A549 treated with GW870086 at 1 μM for 4 hours (cell line): Measurements from ENCODE around the gene CCL11. TPM values are rescaled to one million over a fixed set of nuclear protein-coding genes. Genes with fewer than 3 reads are reported as not detected.

Experiments used
- total RNA-seq: library from RNA; stranded (reverse); fragments of 200-300 nt; extraction: Qiagen RNA extraction; gene quantifications from 5 replicates; pipeline ENCODE4 v1.2.3, GENCODE V29; 2022; ENCODE audit warnings: low read depth

The CCL11 gene
- total RNA-seq: not detected in 5 replicates

GRCh38 chr17:34285286-34285792 lies at the start of gene CCL11:
TSS of gene CCL11 (plus strand) at chr17:34285742. CDS start at chr17:34285809, 67 bp downstream.

GRCh38 chr17:34254651-34255380 lies 30.7 kb upstream of the CCL11 start, which contains the start of gene CCL2:
TSS of gene CCL2 (plus strand) at chr17:34255285. CDS start at chr17:34255350, 65 bp downstream.

DNA sequence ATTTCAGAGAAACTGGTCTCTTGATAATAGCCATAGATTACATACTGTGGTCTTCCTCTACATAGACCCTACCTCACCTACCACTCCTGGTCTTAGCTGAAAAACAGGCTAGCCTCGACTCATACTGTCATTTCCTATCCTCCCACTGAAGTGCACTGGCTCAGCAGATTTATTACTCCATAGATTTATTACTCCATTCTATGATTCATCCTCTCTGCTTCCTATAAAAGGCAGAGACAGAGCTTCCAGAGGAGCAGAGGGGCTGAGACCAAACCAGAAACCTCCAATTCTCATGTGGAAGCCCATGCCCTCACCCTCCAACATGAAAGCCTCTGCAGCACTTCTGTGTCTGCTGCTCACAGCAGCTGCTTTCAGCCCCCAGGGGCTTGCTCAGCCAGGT lies 15.6 kb upstream of the CCL11 start, which contains the start of gene CCL7:
Gene CCL7 (plus strand): TSS at position 253 of the 400 bp plus-strand sequence. CDS start 70 bp downstream, at position 323.

GRCh38 chr17:34319039-34319483 lies 33.5 kb downstream of the CCL11 start, which contains the start of gene CCL8:
TSS of gene CCL8 (plus strand) at chr17:34319435. CDS start at chr17:34319502, 67 bp downstream.

Other genes with a start within 250 kb of the CCL11 start
- gene CCL2, start 30.5 kb upstream of the CCL11 start, total RNA-seq: 13.2 to 18.2 TPM (median 16.2 TPM) in 5 replicates
- 0.25 to 0.50 TPM (median 0.39 TPM) in 3 of 5 replicates, not detected in the others for gene CCL7, start 15.5 kb upstream of the CCL11 start, total RNA-seq
- gene CCL8, start 33.7 kb downstream of the CCL11 start, total RNA-seq: 0.12 TPM in 1 of 5 replicates, not detected in the others
- gene CCL13, start 70.7 kb downstream of the CCL11 start, total RNA-seq: not detected in 5 replicates
- gene CCL1, start 77.5 kb downstream of the CCL11 start, total RNA-seq: not detected in 5 replicates